PC-9 (cell line): ENCODE results near the gene MTA3.

Experiments used
- EZH2 ChIP-seq: fragments of 200-600 bp; sonication (generic); IDR thresholded peaks from 2 replicates; pipeline ENCODE4 v1.8.0; 2017; ENCODE audit warnings: antibody characterized with exemption, low read depth
- TF ChIP-seq, protein P1 (sequence below): fragments of 200-600 bp; sonication (generic); conservative IDR thresholded peaks from 2 replicates; pipeline ENCODE4 v1.6.1; 2017; ENCODE audit warnings: mixed run types, antibody characterized with exemption, mild to moderate bottlenecking, moderate library complexity

DNA sequence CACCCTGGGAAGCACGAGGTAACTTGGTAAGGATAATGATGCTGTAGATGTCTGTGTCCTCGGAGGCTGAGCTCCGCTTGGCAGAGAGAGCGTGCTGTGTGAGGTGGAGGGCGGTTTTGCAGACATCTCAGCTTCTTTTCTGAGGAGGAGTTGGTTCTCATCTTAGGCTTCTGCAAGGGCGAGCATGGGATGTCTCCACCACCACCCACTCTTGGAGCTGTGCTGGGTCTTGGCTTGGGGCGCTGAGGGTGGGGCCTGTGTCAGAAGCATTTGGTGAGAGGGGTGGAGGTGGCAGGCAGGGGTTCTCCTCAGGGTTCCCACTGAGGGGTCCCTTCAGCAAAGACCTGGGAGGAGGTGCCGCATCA lies 186.3 kb downstream of the MTA3 start:
- TF ChIP-seq, protein P1, sequence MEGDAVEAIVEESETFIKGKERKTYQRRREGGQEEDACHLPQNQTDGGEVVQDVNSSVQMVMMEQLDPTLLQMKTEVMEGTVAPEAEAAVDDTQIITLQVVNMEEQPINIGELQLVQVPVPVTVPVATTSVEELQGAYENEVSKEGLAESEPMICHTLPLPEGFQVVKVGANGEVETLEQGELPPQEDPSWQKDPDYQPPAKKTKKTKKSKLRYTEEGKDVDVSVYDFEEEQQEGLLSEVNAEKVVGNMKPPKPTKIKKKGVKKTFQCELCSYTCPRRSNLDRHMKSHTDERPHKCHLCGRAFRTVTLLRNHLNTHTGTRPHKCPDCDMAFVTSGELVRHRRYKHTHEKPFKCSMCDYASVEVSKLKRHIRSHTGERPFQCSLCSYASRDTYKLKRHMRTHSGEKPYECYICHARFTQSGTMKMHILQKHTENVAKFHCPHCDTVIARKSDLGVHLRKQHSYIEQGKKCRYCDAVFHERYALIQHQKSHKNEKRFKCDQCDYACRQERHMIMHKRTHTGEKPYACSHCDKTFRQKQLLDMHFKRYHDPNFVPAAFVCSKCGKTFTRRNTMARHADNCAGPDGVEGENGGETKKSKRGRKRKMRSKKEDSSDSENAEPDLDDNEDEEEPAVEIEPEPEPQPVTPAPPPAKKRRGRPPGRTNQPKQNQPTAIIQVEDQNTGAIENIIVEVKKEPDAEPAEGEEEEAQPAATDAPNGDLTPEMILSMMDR = no peak
- TF ChIP-seq EZH2 = no peak
